Glutamatergic neuron (in vitro differentiated cells): ENCODE results near the gene DHRS13. TPM values are rescaled to one million over a fixed set of nuclear protein-coding genes. Genes with fewer than 3 reads are reported as not detected.

ENCODE experiments used
- DNase-seq: peaks from one replicate; pipeline ENCODE4 v3.0.0; 2022
- H3K27ac Mint-ChIP-seq: one replicate; pipeline ENCODE4 v1.8.0; 2020; ENCODE audit warnings: mild to moderate bottlenecking, mixed read lengths, inconsistent platforms; ENCODE audit not compliant: unreplicated experiment
- H3K27me3 Mint-ChIP-seq: one replicate; pipeline ENCODE4 v1.8.0; 2020; ENCODE audit warnings: mild to moderate bottlenecking, moderate library complexity, mixed read lengths, inconsistent platforms; ENCODE audit not compliant: unreplicated experiment
- H3K36me3 Mint-ChIP-seq: one replicate; pipeline ENCODE4 v1.8.0; 2020; ENCODE audit warnings: mild to moderate bottlenecking, mixed read lengths, inconsistent platforms; ENCODE audit not compliant: unreplicated experiment
- H3K4me1 Mint-ChIP-seq: one replicate; pipeline ENCODE4 v1.8.0; 2020; ENCODE audit warnings: mild to moderate bottlenecking, low read depth, mixed read lengths, inconsistent platforms; ENCODE audit not compliant: unreplicated experiment
- H3K4me3 Mint-ChIP-seq: one replicate; pipeline ENCODE4 v1.8.0; 2020; ENCODE audit warnings: mild to moderate bottlenecking, mixed read lengths, inconsistent platforms; ENCODE audit not compliant: unreplicated experiment
- H3K9me3 Mint-ChIP-seq: one replicate; pipeline ENCODE4 v1.8.0; 2020; ENCODE audit warnings: mild to moderate bottlenecking, moderate library complexity, mixed read lengths, inconsistent platforms; ENCODE audit not compliant: unreplicated experiment
- total RNA-seq: library from RNA; stranded (reverse); fragmentation: NEBNext Ultra II Directional; extraction: Animal tissue kit (Norgen Biotek cat#: 25700); gene quantifications from one replicate; pipeline ENCODE4 v1.2.1, GENCODE V29; 2021; ENCODE audit not compliant: unreplicated experiment
- TF ChIP-seq, protein P1 (sequence below): fragments of 200-600 bp; sonication (generic); IDR thresholded peaks from one replicate; pipeline ENCODE4 v1.5.0; 2021; ENCODE audit not compliant: partially characterized antibody, unreplicated experiment

The DHRS13 gene
- total RNA-seq, 1 donor from 2014 or later, result 17.0 TPM

- H3K36me3 Mint-ChIP-seq, result peaks cover 7% of the 10 kb centered on the region
- no peak overlapping the region for H3K4me3 Mint-ChIP-seq
- peaks cover 3% of the 10 kb centered on the region for H3K9me3 Mint-ChIP-seq
- TF ChIP-seq, protein P1, sequence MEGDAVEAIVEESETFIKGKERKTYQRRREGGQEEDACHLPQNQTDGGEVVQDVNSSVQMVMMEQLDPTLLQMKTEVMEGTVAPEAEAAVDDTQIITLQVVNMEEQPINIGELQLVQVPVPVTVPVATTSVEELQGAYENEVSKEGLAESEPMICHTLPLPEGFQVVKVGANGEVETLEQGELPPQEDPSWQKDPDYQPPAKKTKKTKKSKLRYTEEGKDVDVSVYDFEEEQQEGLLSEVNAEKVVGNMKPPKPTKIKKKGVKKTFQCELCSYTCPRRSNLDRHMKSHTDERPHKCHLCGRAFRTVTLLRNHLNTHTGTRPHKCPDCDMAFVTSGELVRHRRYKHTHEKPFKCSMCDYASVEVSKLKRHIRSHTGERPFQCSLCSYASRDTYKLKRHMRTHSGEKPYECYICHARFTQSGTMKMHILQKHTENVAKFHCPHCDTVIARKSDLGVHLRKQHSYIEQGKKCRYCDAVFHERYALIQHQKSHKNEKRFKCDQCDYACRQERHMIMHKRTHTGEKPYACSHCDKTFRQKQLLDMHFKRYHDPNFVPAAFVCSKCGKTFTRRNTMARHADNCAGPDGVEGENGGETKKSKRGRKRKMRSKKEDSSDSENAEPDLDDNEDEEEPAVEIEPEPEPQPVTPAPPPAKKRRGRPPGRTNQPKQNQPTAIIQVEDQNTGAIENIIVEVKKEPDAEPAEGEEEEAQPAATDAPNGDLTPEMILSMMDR, result no peak
- H3K27me3 Mint-ChIP-seq, result peaks cover 8% of the 10 kb centered on the region
- H3K27ac Mint-ChIP-seq, result no peak overlapping the region
- no peak for DNase-seq
- peaks cover 4% of the 10 kb centered on the region for H3K4me1 Mint-ChIP-seq
Measured at GRCh38 chr17:28885951-28886350, 16.9 kb downstream of the DHRS13 start.

DNA sequence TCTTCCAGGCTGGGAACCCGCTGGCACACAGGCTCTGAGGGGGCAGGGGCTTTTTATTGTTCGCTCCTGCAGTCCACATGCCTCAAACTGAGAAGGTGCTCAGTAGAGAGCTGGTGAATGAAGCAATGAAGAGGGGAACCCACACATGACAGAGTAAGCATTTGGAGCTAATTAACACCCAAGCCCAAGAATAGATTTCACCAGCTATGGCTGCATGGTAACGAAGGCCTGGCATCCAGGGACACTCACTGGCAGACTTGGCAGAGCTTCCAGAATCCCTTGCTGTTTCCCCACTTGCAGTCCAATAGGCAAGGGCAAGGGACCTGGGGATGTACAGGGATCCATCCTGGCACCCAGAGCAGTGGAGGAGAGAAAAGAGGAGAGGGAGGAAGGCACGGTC lies 17.5 kb downstream of the DHRS13 start:
- Mint-ChIP-seq H3K4me1 (peaks cover 4% of the 10 kb centered on the region), H3K36me3 (peaks cover 6% of the 10 kb centered on the region), H3K9me3 (peaks cover 3% of the 10 kb centered on the region), H3K4me3 (no peak overlapping the region), H3K27ac (no peak overlapping the region), H3K27me3 (peaks cover 8% of the 10 kb centered on the region)
- TF ChIP-seq, protein P1, result no peak
- no peak for DNase-seq

DNA sequence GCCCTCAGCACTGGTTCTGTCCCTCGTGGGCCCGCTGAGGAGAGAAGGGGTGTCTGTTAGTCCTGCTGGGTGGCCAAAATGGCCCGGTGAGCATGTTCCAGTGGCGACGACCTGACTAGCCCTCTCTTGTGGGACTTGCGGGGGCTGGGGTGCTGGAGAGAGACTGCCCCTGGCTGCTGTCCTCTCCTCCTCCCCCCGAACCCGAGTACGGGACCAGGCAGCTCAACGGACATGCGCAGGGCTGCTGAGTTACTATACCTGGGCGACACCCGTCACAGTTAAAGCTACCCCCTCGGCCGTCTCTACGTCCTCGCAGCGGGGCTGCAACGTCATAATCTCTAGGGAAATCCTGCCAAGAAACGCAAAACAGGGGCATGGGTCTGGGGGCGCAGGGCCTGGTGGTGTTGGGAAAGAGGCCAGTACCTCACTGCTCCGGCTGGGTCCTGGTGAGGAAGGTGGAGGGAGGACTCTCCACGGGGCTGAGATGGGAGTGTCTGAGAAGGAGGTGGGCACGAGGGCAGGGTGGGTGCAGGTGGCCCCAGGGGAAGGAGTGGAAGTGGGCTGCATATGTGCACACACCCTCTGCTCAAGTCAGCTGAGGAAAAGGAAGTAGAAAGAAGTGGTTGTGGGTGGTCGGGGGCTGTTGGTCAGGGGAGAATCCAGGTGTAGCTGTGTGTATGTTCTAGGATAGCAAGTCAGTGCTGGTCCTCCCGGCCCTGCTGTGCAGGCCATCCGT lies 18.7 kb downstream of the DHRS13 start:
- Mint-ChIP-seq H3K4me3 (no peak overlapping the region), H3K36me3 (peaks cover 11% of the 10 kb centered on the region), H3K27me3 (peaks cover 8% of the 10 kb centered on the region), H3K4me1 (peaks cover 4% of the 10 kb centered on the region), H3K27ac (no peak overlapping the region), H3K9me3 (peaks cover 7% of the 10 kb centered on the region)
- no peak for DNase-seq
- TF ChIP-seq, protein P1, result no peak

DNA sequence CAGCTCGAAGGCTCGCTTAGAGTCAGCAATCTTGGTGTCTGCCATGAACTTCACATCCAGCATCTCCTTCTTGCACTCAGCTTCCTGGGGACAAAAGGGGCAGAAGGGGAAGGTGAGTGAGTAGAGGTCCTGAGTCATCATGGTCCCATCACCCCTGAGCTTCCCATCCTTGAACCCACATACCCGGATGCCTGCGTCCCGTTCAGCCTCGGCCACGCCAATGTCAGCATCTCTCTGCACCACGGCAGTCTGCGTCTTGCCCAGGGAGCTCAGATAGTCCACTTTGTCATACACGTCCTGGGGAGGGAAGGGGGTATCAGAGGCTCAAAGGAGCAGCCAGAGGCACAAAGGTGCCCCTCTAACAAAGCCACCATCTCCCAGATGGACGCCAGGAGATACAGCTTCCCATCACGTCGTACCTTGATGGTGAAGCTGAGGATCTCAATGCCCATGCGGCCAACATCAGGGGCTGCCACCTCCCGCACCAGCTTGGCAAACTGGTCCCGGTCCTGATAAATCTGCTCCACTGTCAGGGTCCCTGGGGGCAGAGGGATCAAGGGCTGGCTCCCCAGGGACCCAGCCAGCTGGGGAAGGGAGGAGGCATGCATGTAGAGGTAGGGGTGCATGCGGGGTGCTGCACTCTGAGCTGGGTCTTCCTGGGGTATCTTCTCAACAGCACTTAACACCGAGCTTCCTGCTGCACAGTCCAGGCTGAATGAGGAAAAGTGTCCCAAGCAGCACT lies 20.6 kb downstream of the DHRS13 start:
- Mint-ChIP-seq H3K4me1 (peaks cover 4% of the 10 kb centered on the region), H3K36me3 (peaks cover 17% of the 10 kb centered on the region), H3K27me3 (peaks cover 8% of the 10 kb centered on the region), H3K27ac (no peak overlapping the region), H3K9me3 (peaks cover 12% of the 10 kb centered on the region), H3K4me3 (no peak overlapping the region)
- no peak for DNase-seq
- TF ChIP-seq, protein P1, result no peak
